Thyroid gland (tissue), 4 donors: ENCODE data around the gene TGM2.

Source experiments
- CTCF ChIP-seq, 6 experiments: fragments of 200-600 bp in 3 of 6; fragments of 450-650 bp in 3 of 6; sonication (generic) in 3 of 6; IDR thresholded peaks; one replicate each; pipeline ENCODE4 v1.5.1; 2016 to 2019; ENCODE audit warnings: antibody characterized with exemption in 6 of 6, mild to moderate bottlenecking in 2 of 6, inconsistent platforms in 1 of 6, moderate library complexity in 1 of 6
- POLR2A ChIP-seq, 2 donors: fragments of 450-650 bp; IDR thresholded peaks; one replicate each; pipeline ENCODE4 v1.6.1; 2017; ENCODE audit warnings: antibody characterized with exemption in 2 of 2, mild to moderate bottlenecking in 2 of 2, moderate library complexity in 1 of 2

GRCh38 chr20:38093641-38094077, 71.4 kb downstream of the TGM2 start:
- TF ChIP-seq CTCF (IDR thresholded peaks at IDR 0.05) (no peak), POLR2A (IDR thresholded peaks at IDR 0.05) (no peak)
